GM13976 (cell line): ENCODE data around the gene KIF16B.
"Not testable (repeated sequence)": the region's sequence is repeated elsewhere in the genome, so short reads cannot be mapped to it uniquely, and the experiment has no call there.

Experiments used
- DNase-seq: peaks from one replicate; pipeline ENCODE4 v3.0.0; 2012; ENCODE audit warnings: low spot score
- in situ Hi-C: fragments of 300-500 bp; cut with MboI; formaldehyde crosslinking; loops from one replicate; pipeline ENCODE4 v1.12.0; 2022; ENCODE audit warnings: low sequenced_read_pairs, mixed read lengths, inconsistent platforms; ENCODE audit not compliant: unreplicated experiment
- TF ChIP-seq, protein P1 (sequence below): IDR thresholded peaks from 2 replicates; pipeline ENCODE4 v1.5.1; 2012; ENCODE audit warnings: borderline replicate concordance, mild to moderate bottlenecking; ENCODE audit not compliant: insufficient read depth; ENCODE audit errors: extremely low read depth, missing control alignments, control extremely low read depth

KIF16B gene

DNA sequence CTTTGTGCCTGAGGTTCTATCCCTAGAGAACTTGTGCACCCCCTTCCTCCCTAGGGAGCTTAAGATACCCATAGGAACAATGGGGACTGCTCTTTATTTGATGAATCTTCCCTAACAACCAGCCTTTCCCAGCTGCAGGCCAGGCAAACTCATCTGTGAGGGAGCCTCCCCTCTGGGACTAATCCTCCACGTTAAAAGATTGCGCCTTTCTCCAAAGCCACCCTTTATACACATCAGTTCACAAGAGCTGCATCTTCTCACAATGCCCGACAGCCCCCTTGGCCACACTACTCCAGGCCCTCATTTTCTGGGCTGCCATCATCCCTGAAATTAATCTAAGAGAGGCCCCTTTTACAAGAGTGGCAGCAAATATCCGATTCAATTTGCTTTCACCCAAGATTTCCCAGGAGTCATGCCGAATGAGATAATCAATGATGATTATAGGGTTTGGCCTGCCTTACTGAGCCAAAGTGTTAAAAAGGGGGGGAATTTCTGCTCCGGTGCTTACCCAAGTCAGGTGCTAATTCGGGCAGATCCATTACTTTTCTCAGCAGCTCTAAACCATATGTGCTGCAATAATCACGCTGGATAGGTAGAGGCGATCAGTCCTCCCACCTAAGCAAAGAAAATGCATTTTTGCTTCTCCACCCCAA lies 336.5 kb downstream of the KIF16B start:
- TF ChIP-seq, protein P1, sequence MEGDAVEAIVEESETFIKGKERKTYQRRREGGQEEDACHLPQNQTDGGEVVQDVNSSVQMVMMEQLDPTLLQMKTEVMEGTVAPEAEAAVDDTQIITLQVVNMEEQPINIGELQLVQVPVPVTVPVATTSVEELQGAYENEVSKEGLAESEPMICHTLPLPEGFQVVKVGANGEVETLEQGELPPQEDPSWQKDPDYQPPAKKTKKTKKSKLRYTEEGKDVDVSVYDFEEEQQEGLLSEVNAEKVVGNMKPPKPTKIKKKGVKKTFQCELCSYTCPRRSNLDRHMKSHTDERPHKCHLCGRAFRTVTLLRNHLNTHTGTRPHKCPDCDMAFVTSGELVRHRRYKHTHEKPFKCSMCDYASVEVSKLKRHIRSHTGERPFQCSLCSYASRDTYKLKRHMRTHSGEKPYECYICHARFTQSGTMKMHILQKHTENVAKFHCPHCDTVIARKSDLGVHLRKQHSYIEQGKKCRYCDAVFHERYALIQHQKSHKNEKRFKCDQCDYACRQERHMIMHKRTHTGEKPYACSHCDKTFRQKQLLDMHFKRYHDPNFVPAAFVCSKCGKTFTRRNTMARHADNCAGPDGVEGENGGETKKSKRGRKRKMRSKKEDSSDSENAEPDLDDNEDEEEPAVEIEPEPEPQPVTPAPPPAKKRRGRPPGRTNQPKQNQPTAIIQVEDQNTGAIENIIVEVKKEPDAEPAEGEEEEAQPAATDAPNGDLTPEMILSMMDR, result no peak
- in situ Hi-C loops, result no loop called here
- no peak for DNase-seq

DNA sequence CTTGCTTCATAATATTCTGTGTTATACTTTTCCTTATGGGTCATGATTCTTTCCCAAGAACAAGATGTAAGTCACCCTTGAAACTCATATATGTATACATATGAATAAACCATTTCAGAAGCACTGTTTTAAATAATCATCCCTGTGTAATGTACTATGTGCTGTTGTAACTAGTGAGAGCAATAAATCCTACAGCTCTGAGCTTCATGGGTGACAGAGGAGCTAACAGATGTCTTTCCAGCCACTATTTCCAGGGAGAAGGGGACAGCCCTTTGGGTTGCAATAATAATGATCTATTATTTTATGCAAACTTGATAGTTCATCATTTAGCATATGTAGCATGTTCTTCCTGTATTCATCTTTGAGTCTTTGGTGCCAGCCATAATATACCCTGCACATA lies 342.8 kb downstream of the KIF16B start:
- in situ Hi-C loops, result no loop called here
- no peak for DNase-seq
- TF ChIP-seq, protein P1, result no peak

DNA sequence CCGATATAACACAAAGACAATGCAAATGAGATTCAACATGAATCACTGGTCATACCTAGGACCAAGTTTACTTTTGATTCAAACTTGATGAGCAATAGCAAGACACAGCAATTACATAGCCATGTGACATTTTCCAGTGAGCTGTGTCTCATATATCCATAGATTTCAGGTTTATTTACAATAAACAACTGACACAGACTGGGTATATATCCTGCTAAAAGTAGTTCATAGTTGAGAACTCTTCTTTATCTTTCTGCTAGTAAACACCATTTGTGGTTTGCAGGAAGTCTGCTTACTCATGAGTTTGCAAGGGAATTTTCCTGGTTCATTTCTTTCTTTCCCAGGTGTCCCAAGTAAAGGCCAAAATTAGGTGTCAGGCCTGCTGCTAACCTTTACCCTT lies 343.4 kb downstream of the KIF16B start:
- DNase-seq, result no peak
- in situ Hi-C loops, result no loop called here
- TF ChIP-seq, protein P1, result no peak

DNA sequence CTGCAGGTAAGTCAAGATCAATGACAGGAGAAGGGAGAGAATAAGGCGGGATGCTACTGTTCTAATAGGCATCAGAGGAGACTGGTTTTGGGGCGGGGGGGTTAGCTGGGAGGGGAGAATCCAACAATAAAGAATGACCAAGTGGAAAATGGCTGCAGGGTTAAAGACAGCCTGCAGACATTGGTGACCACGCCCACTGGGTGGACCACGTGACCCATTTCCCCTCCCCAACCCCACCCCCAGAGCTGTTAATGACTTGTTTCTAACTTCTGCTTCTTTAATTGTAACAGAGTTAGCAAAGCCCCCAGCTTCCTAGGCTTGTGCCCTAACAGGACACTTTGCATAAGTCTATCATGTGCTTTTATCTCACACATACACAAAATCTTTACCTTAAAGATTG lies 344.5 kb downstream of the KIF16B start:
- in situ Hi-C loops, result no loop called here
- TF ChIP-seq, protein P1, result no peak
- no peak for DNase-seq

DNA sequence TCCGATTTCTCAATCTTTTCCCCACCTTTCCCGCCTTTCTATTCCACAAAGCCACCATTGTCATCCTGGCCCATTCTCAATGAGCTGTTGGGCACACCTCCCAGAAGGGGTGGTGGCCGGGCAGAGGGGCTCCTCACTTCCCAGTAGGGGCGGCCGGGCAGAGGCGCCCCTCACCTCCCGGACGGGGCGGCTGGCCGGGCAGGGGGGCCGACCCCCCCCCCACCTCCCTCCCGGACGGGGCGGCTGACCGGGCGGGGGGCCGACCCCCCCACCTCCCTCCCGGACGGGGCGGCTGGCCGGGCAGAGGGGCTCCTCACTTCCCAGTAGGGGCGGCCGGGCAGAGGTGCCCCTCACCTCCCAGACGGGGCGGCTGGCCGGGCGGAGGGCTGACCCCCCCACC lies 346.3 kb downstream of the KIF16B start:
- in situ Hi-C loops, DNase-seq: not testable (repeated sequence)

DNA sequence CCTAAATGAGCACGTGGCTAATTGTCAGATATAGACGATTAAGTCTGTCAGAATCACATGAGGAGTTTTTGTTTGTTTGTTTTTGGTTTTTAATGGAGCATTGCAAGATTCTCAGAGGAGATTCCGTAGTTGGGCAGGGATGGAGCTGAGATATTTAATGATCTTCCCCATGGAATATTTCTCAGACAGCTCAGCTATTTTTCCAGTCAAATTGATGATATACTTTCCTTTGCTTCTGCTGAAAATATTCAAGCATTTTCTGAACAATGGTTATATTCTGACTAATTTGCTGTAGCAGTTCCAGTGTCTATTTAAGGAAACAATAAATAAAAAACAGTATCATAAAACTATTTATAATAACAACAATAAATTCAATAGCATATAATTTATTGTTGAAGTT lies 348.4 kb downstream of the KIF16B start:
- DNase-seq, result no peak
- TF ChIP-seq, protein P1, result no peak
- in situ Hi-C loops, result no loop called here

DNA sequence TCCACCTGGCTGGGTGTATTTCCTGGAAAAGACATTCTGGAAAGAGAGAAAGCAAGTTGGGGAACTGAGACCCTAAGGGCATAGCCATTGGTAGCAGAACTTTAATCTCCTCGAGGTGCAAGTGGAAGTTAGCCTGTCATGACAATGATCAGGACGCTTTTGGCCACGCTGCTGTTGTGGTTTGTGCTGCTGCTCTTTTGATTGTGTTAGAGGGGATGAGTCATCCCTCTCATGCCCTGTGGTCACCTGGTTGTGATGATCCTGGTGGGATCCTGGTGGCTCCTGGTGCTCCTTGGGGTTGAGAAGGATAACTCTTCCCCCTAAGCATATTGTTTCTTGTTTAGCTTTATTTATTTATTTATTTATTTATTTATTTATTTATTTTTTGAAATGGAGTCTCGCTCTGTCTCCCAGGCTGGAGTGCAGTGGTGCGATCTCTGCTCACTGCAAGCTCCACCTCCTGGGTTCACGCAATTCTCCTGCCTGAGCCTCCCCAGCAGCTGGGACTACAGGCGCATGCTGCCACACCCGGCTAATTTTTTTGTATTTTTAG lies 350.3 kb downstream of the KIF16B start:
- in situ Hi-C loops, result no loop called here
- TF ChIP-seq, protein P1, result no peak
- no peak for DNase-seq
